Measurements from ENCODE around the gene TXNDC11.
"Not testable (repeated sequence)": the region's sequence is repeated elsewhere in the genome, so short reads cannot be mapped to it uniquely, and the experiment has no call there.

Gene TXNDC11

GRCh38 chr16:11742536-11743307, at the start of gene TXNDC11:
Gene TXNDC11 (minus strand): TSS chr16:11742857. CDS start chr16:11742730, 127 bp downstream.
- DNase-seq (ENCODE audit: low read depth): peak; percentile 99

- DNase-seq (ENCODE audit: low read depth): no peak
These were observed 48.6 kb upstream of the TXNDC11 start for GRCh38 chr16:11791144-11791828.

- no peak for DNase-seq (ENCODE audit: low read depth)
These were observed 46.3 kb upstream of the TXNDC11 start for GRCh38 chr16:11788914-11789313.

GRCh38 chr16:11784980-11785599, 42.4 kb upstream of the TXNDC11 start:
- not testable (repeated sequence) for DNase-seq (ENCODE audit: low read depth)

- not testable (repeated sequence) for DNase-seq (ENCODE audit: low read depth)
These were observed 41.7 kb upstream of the TXNDC11 start for GRCh38 chr16:11784381-11784780.

GRCh38 chr16:11784038-11784369, 41.3 kb upstream of the TXNDC11 start:
- no peak for DNase-seq (ENCODE audit: low read depth)

GRCh38 chr16:11783319-11784037, 40.8 kb upstream of the TXNDC11 start:
- DNase-seq (ENCODE audit: low read depth): peak; percentile 33

GRCh38 chr16:11781773-11782172, 39.1 kb upstream of the TXNDC11 start:
- no peak for DNase-seq (ENCODE audit: low read depth)

GRCh38 chr16:11780991-11781680, 38.5 kb upstream of the TXNDC11 start:
- no peak for DNase-seq (ENCODE audit: low read depth)

GRCh38 chr16:11779074-11779473, 36.4 kb upstream of the TXNDC11 start:
- DNase-seq (ENCODE audit: low read depth): no peak

- DNase-seq (ENCODE audit: low read depth): no peak
These were observed 31.5 kb upstream of the TXNDC11 start for GRCh38 chr16:11774065-11774626.

GRCh38 chr16:11768849-11769248, 26.2 kb upstream of the TXNDC11 start:
- DNase-seq (ENCODE audit: low read depth): no peak

- no peak for DNase-seq (ENCODE audit: low read depth)
These were observed 19.8 kb upstream of the TXNDC11 start for GRCh38 chr16:11762431-11762830.

GRCh38 chr16:11759997-11760396, 17.3 kb upstream of the TXNDC11 start:
- no peak for DNase-seq (ENCODE audit: low read depth)

GRCh38 chr16:11759163-11759834, 16.6 kb upstream of the TXNDC11 start:
- no peak for DNase-seq (ENCODE audit: low read depth)

GRCh38 chr16:11757671-11758545, 15.3 kb upstream of the TXNDC11 start:
- no peak for DNase-seq (ENCODE audit: low read depth)

- no peak for DNase-seq (ENCODE audit: low read depth)
These were observed 13.6 kb upstream of the TXNDC11 start for GRCh38 chr16:11756248-11756647.

- DNase-seq (ENCODE audit: low read depth): no peak
These were observed 12.5 kb upstream of the TXNDC11 start for GRCh38 chr16:11755022-11755760.

GRCh38 chr16:11752856-11753255, 10.2 kb upstream of the TXNDC11 start:
- DNase-seq (ENCODE audit: low read depth): no peak
